IMR-90 (cell line): ENCODE results near the gene KRT80. TPM values are rescaled to one million over a fixed set of nuclear protein-coding genes. Genes with fewer than 3 reads are reported as not detected.

Source experiments
- ATAC-seq: fragments of 200-7000 bp; cut with Tn5 transposase; 2 replicates; pipeline ENCODE4 v1.9.1; 2020; ENCODE audit warnings: low read depth, mild to moderate bottlenecking, moderate library complexity
- BruUV-seq: library from RNA; stranded (reverse); fragments of 400-500 nt; replicated peaks from 2 replicates; lab custom pipeline; 2021; lab: Mats Ljungman, UMichigan
- CTCF ChIA-PET: fragments of 300-600 bp; formaldehyde crosslinking; extraction: SDS; loops from one replicate; lab custom pipeline; 2021; ENCODE audit warnings: antibody characterized with exemption; lab: Yijun Ruan, JAX
- POLR2A ChIA-PET: fragments of 300-600 bp; sonication (Branson Sonifier 250); formaldehyde crosslinking; loops from one replicate; lab custom pipeline; 2022; ENCODE audit warnings: antibody characterized with exemption; ENCODE audit not compliant: unreplicated experiment; lab: Charles Lee
- DNase-seq: peaks from one replicate; pipeline ENCODE4 v3.0.0; 2013
- H2AFZ ChIP-seq: replicated peaks from 2 replicates; pipeline ENCODE3; 2013; ENCODE audit warnings: low read length, mild to moderate bottlenecking; ENCODE audit not compliant: poor library complexity
- H2AK5ac ChIP-seq: 2 replicates; pipeline ENCODE4 v1.6.1; 2013; ENCODE audit warnings: low read depth, low read length, inconsistent platforms
- H2AK9ac ChIP-seq: replicated peaks from 2 replicates; pipeline ENCODE3; 2013; ENCODE audit warnings: mild to moderate bottlenecking, low read depth, low read length, moderate library complexity; ENCODE audit not compliant: poor library complexity
- H2BK120ac ChIP-seq: 2 replicates; pipeline ENCODE4 v1.6.1; 2013; ENCODE audit warnings: low read depth, low read length, inconsistent platforms
- H2BK15ac ChIP-seq: 3 replicates; pipeline ENCODE4 v1.6.1; 2013; ENCODE audit warnings: low read depth, low read length, inconsistent platforms
- H2BK20ac ChIP-seq: 2 replicates; pipeline ENCODE4 v1.6.1; 2013; ENCODE audit warnings: low read depth, mild to moderate bottlenecking, inconsistent platforms, low read length, moderate library complexity
- H2BK5ac ChIP-seq: 2 replicates; pipeline ENCODE4 v1.6.1; 2013; ENCODE audit warnings: mild to moderate bottlenecking, low read depth, low read length, inconsistent platforms; ENCODE audit not compliant: poor library complexity, severe bottlenecking
- H3K14ac ChIP-seq: replicated peaks from 2 replicates; pipeline ENCODE4 v1.6.1; 2013; ENCODE audit warnings: low read depth, low read length, inconsistent platforms
- H3K18ac ChIP-seq: 2 replicates; pipeline ENCODE4 v1.6.1; 2013; ENCODE audit warnings: low read depth, low read length, control low read depth
- H3K23ac ChIP-seq: 2 replicates; pipeline ENCODE4 v1.6.1; 2013; ENCODE audit warnings: low read depth, low read length, inconsistent platforms
- H3K27ac ChIP-seq: 2 replicates; pipeline ENCODE4 v1.5.1; 2013; ENCODE audit warnings: mild to moderate bottlenecking, control low read depth, low read length; ENCODE audit not compliant: insufficient read depth
- H3K27me3 ChIP-seq: 2 replicates; pipeline ENCODE4 v1.6.1; 2013; ENCODE audit warnings: low read length; ENCODE audit not compliant: control insufficient read depth, insufficient read depth
- H3K36me3 ChIP-seq: 2 replicates; pipeline ENCODE4 v1.6.1; 2013; ENCODE audit warnings: low read length, mixed read lengths; ENCODE audit not compliant: control insufficient read depth, insufficient read depth
- H3K4ac ChIP-seq: 2 replicates; pipeline ENCODE4 v1.6.1; 2013; ENCODE audit warnings: low read depth, low read length, inconsistent platforms
- H3K4me1 ChIP-seq: 2 replicates; pipeline ENCODE4 v1.6.1; 2013; ENCODE audit warnings: low read length, mixed read lengths; ENCODE audit not compliant: control insufficient read depth, insufficient read depth
- H3K4me2 ChIP-seq: 2 replicates; pipeline ENCODE4 v1.6.1; 2013; ENCODE audit warnings: low read depth, mild to moderate bottlenecking, control low read depth, low read length, moderate library complexity
- H3K4me3 ChIP-seq: 2 replicates; pipeline ENCODE4 v1.5.1; 2013; ENCODE audit warnings: low read depth, mild to moderate bottlenecking, control low read depth, low read length, moderate library complexity; ENCODE audit not compliant: insufficient read depth
- H3K56ac ChIP-seq: 2 replicates; pipeline ENCODE4 v1.6.1; 2013; ENCODE audit warnings: low read length, inconsistent platforms; ENCODE audit not compliant: insufficient read depth; ENCODE audit errors: extremely low read depth
- H3K79me1 ChIP-seq, 2 experiments: 2 replicates each; pipeline ENCODE4 v1.6.1; 2013; ENCODE audit warnings: low read length in 2 of 2, inconsistent platforms in 1 of 2, low read depth in 1 of 2
- H3K9ac ChIP-seq: 2 replicates; pipeline ENCODE4 v1.6.1; 2013; ENCODE audit warnings: low read depth, low read length, control low read depth
- H3K9me1 ChIP-seq: 2 replicates; pipeline ENCODE4 v1.6.1; 2013; ENCODE audit warnings: low read length, inconsistent platforms; ENCODE audit not compliant: insufficient read depth
- H3K9me3 ChIP-seq: 2 replicates; pipeline ENCODE4 v1.6.1; 2013; ENCODE audit warnings: low read length; ENCODE audit not compliant: control insufficient read depth, insufficient read depth
- H4K20me1 ChIP-seq: 2 replicates; pipeline ENCODE4 v1.6.1; 2013; ENCODE audit warnings: low read length, inconsistent platforms; ENCODE audit not compliant: insufficient read depth
- H4K5ac ChIP-seq: 2 replicates; pipeline ENCODE4 v1.6.1; 2013; ENCODE audit warnings: mild to moderate bottlenecking, low read depth, low read length, control low read depth
- H4K8ac ChIP-seq, 2 experiments: 2 replicates each; pipeline ENCODE4 v1.6.1; 2013; ENCODE audit warnings: low read depth in 2 of 2, low read length in 2 of 2, control low read depth in 1 of 2, inconsistent platforms in 1 of 2
- H4K91ac ChIP-seq: 2 replicates; pipeline ENCODE4 v1.6.1; 2013; ENCODE audit warnings: low read depth, low read length, inconsistent platforms; ENCODE audit not compliant: insufficient read depth
- FOS ChIP-seq: fragments of 150-350 bp; IDR thresholded peaks from 2 replicates; pipeline ENCODE4 v1.6.1; 2016; ENCODE audit warnings: low read depth, low read length
- MXI1 ChIP-seq: IDR thresholded peaks from 2 replicates; pipeline ENCODE4 v1.6.1; 2012; ENCODE audit warnings: low read depth, mild to moderate bottlenecking, low read length, moderate library complexity, borderline replicate concordance
- NFE2L2 ChIP-seq: fragments of 150-350 bp; IDR thresholded peaks from 2 replicates; pipeline ENCODE4 v1.6.1; 2016; ENCODE audit warnings: low read depth, mild to moderate bottlenecking, low read length
- POLR2A ChIP-seq: IDR thresholded peaks from 2 replicates; pipeline ENCODE4 v1.6.1; 2012; ENCODE audit warnings: mild to moderate bottlenecking, low read depth, low read length
- RAD21 ChIP-seq: IDR thresholded peaks from 2 replicates; pipeline ENCODE4 v1.6.1; 2012; ENCODE audit warnings: low read length, improper control_type of control experiment
- RCOR1 ChIP-seq: IDR thresholded peaks from 2 replicates; pipeline ENCODE4 v1.6.1; 2012; ENCODE audit warnings: mild to moderate bottlenecking, low read length, improper control_type of control experiment; ENCODE audit not compliant: insufficient replicate concordance
- SMC3 ChIP-seq: fragments of 150-350 bp; IDR thresholded peaks from 2 replicates; pipeline ENCODE4 v1.6.1; 2016; ENCODE audit warnings: low read depth, mild to moderate bottlenecking, antibody characterized with exemption, low read length, moderate library complexity
- WGBS, 2 experiments: methylation state at CpG; one replicate each; pipeline versions ENCODE4 v1.1.5 to v1.1.7; 2013; ENCODE audit warnings: missing lambda C conversion rate in 2 of 2; ENCODE audit not compliant: insufficient read length in 1 of 2; ENCODE audit errors: extremely low coverage in 2 of 2; 5-methylcytosine and 5-hydroxymethylcytosine counted together
- dilution Hi-C: fragments of 300-500 bp; cut with HindIII; formaldehyde crosslinking; loops from one replicate; pipeline ENCODE4 v1.14.3; 2018; ENCODE audit warnings: low sequenced_read_pairs; ENCODE audit not compliant: unreplicated experiment
- in situ Hi-C: fragments of 300-500 bp; cut with MboI; formaldehyde crosslinking; loops from 3 replicates; pipeline ENCODE4 v1.14.3; 2019; ENCODE audit warnings: low sequenced_read_pairs, inconsistent platforms, mixed read lengths
- intact Hi-C: fragments of 100-400 bp; cut with micrococcal nuclease; formaldehyde crosslinking; loops from 2 replicates; pipeline ENCODE4 v1.10.0; 2022
- polyA plus RNA-seq, 3 experiments: library from polyadenylated mRNA; depleted of rRNA; stranded (reverse); fragments of >200 nt; gene quantifications; 2 replicates each; pipeline ENCODE4 v1.2.3, GENCODE V29; 2012; ENCODE audit warnings: low replicate concordance in 1 of 3
- total RNA-seq: library from RNA; depleted of rRNA; stranded (reverse); fragments of >200 nt; gene quantifications from 2 replicates; pipeline ENCODE4 v1.2.3, GENCODE V29; 2012
- TF ChIP-seq, protein P1 (sequence below): fragments of 150-350 bp; IDR thresholded peaks from 2 replicates; pipeline ENCODE4 v1.6.1; 2017; ENCODE audit warnings: mild to moderate bottlenecking, antibody characterized with exemption, low read length, low read depth
- TF ChIP-seq, protein P2 (sequence below): conservative IDR thresholded peaks from 2 replicates; pipeline ENCODE4 v1.5.1; 2012; ENCODE audit warnings: mild to moderate bottlenecking, low read depth, low read length, improper control_type of control experiment

The KRT80 gene
- total and polyA plus RNA-seq, 2 of the 4 experiments (the other 2 are of a cell fraction), result 0.54 to 3.4 TPM

DNA sequence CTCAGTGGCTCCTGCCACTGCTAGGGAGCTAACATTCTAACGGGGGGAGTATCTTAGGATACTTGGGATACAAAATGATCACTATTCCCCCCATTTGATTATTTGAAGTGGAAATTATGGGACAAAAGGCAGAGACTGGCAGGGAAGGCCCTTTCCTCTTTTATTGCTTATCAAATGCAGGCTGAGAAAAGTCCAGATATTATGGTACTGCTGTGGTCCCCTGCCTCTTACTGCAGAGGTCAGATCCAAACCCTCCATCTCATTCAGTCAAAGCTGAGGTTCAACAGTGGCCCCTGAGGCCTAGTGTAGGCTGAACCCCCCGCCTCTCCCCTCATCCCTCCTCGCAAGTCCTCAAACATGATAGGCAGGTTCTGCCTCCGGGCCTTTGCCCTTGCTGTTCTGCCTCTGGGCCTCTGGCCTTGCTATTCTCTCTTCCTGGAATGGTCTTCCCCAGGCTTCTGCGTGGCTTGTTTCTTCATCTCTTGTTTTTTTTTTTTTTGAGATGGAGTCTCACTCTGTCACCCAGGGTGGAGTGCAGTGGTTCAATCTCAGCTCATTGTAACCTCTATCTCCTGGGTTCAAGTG is 34.2 kb downstream of the KRT80 start:
- dilution Hi-C loops, result no loop called here
- Histone ChIP-seq H2AFZ (peak overlapping the region; percentile 66), H3K4ac (no peak overlapping the region), H3K23ac (no peak overlapping the region), H3K9me1 (peaks cover 6% of the 10 kb centered on the region; the same call in 1 of the 2 replicates), H3K9ac (no peak overlapping the region), H4K20me1 (no peaks in the 10 kb centered on the region), H2BK120ac (no peak overlapping the region), H3K9me3 (no peaks in the 10 kb centered on the region), H3K36me3 (no peaks in the 10 kb centered on the region), H3K18ac (no peak overlapping the region), H3K27me3 (no peaks in the 10 kb centered on the region), H3K56ac (no peak overlapping the region), H3K79me1 (no peaks in the 10 kb centered on the region), H2BK20ac (peak overlapping the region; percentile 37; the same call in 1 of the 2 replicates), H2AK9ac (no peak overlapping the region), H3K14ac (no peak overlapping the region), H2AK5ac (peak overlapping the region; percentile 53), H2BK15ac (no peak overlapping the region), H3K4me2 (no peak overlapping the region), H3K27ac (no peak overlapping the region), H4K5ac (no peak overlapping the region), H4K91ac (no peak overlapping the region), H3K4me3 (no peak overlapping the region), H3K4me1 (no peaks in the 10 kb centered on the region), H2BK5ac (no peak overlapping the region), H4K8ac (no peak overlapping the region)
- TF ChIP-seq POLR2A (no peak), SMC3 (no peak), RAD21 (no peak), MXI1 (no peak), NFE2L2 (no peak), RCOR1 (no peak), FOS (no peak)
- TF ChIP-seq, protein P1, sequence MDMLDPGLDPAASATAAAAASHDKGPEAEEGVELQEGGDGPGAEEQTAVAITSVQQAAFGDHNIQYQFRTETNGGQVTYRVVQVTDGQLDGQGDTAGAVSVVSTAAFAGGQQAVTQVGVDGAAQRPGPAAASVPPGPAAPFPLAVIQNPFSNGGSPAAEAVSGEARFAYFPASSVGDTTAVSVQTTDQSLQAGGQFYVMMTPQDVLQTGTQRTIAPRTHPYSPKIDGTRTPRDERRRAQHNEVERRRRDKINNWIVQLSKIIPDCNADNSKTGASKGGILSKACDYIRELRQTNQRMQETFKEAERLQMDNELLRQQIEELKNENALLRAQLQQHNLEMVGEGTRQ, result no peak
- TF ChIP-seq, protein P2, sequence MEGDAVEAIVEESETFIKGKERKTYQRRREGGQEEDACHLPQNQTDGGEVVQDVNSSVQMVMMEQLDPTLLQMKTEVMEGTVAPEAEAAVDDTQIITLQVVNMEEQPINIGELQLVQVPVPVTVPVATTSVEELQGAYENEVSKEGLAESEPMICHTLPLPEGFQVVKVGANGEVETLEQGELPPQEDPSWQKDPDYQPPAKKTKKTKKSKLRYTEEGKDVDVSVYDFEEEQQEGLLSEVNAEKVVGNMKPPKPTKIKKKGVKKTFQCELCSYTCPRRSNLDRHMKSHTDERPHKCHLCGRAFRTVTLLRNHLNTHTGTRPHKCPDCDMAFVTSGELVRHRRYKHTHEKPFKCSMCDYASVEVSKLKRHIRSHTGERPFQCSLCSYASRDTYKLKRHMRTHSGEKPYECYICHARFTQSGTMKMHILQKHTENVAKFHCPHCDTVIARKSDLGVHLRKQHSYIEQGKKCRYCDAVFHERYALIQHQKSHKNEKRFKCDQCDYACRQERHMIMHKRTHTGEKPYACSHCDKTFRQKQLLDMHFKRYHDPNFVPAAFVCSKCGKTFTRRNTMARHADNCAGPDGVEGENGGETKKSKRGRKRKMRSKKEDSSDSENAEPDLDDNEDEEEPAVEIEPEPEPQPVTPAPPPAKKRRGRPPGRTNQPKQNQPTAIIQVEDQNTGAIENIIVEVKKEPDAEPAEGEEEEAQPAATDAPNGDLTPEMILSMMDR, result no peak
- intact Hi-C loops, result loop anchor here (2.0 kb wide), 2 partner anchors 55 to 425 kb away; no protein-coding TSS in a partner anchor
- DNase-seq (no peak), ATAC-seq (no peak)
- 83% methylated on average over 1 of the region's 5 CpGs; no CpG with 5 or more reads in 1 of the 2 experiments for WGBS, 2 experiments
- ChIA-PET CTCF (interaction anchor here (0.7 to 2.2 kb wide), 4 partner anchors 56 to 215 kb away, joined by 3 to 6 read pairs (median 4); no protein-coding TSS in a partner anchor), POLR2A (no interaction called here)
- in situ Hi-C loops, result loop anchor here (5.0 to 10.0 kb wide), 3 partner anchors 170 to 817 kb away; no protein-coding TSS in a partner anchor
- no TSS peak for BruUV-seq
